ENCODE results near the gene WAPL.

The WAPL gene

DNA sequence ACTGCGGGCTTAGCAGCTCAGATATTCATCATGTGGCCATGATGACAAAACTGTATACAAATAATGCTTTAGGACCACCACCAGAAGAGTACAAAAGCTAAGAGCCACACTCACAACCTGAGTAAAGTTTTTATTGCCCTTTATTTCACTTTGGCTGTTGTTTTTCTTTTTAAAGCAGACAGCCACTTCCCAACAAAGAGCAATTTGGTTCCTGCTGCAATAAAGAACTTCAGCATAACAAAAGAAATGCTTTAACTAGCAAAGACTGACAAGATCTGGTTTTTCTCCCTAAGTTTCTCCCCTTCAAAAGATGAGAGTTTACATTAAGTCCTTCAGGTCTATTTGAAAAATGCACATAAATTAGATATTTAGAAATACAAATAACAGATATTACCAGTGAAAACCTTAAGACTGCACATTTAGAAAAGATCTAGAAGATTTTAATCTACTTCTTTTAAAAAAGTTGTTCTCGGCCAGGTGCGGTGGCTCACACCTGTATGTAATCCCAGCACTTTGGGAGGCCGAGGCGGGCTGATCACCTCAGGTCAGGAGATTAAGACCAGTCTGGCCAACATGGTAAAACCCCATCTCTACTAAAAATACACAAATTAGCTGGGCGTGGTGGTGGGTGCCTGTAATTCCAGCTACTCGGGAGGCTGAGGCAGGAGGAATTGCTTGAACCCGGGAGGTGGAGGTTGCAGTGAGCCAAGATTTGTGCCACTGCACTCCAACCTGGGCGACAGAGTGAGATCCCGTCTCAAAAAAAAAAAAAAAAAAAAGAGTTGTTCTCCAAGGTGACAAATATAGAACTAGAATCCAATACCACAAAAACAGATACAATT, 59.4 kb downstream of the WAPL start:
- DNase-seq, result no peak

DNA sequence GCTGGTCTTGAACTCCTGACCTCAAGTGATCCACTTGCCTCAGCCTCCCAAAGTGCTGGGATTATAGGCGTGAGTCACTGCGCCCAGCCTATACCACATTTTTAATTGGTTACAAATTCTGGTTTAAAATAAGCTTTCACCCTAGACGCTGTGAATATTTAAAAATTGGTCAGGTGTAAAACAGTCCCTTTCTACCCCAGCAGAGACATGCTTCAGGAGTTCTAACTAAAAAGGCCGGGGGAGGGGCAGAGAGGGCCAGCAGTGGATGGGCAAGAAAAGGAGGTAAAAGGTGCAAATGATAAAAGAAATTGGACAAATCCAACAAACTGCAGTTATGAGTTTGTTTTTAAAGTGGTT, 70.0 kb downstream of the WAPL start:
- no peak for DNase-seq

DNA sequence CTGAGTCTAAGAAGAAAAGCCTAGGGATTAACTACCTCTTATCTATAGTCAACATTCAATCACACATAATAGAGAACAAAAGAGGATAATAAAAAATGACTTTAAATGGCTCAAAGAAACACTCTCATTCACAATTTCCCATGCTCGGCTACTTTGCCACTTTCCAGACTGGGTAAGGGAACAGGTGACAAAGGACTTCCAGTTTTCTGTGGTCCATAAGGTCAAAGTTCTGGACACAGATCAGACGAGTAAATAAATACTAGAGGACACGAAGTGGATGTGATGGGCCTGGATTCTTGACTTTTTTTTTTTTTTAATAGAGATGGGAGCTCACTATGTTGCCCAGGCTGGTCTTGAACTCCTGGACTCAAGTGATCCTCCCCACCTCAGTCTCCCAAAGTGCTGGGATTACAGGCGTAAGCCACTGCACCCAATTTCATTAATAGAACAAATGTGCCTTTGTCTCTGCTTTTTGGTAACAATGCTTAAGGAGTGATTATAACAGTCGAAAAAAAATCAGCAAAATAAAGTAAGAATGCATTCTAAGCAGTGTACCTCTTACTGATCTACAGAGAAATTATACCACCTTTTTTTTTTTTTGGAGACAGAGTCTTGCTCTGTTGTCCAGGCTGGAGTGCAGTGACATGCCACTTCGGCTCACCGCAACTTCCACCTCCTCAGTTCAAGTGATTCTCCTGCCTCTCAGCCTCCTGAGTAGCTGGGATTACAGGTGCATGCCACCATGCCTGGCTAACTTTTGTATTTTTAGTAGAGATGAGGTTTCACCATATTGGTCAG, 70.6 kb downstream of the WAPL start:
- DNase-seq, result no peak

DNA sequence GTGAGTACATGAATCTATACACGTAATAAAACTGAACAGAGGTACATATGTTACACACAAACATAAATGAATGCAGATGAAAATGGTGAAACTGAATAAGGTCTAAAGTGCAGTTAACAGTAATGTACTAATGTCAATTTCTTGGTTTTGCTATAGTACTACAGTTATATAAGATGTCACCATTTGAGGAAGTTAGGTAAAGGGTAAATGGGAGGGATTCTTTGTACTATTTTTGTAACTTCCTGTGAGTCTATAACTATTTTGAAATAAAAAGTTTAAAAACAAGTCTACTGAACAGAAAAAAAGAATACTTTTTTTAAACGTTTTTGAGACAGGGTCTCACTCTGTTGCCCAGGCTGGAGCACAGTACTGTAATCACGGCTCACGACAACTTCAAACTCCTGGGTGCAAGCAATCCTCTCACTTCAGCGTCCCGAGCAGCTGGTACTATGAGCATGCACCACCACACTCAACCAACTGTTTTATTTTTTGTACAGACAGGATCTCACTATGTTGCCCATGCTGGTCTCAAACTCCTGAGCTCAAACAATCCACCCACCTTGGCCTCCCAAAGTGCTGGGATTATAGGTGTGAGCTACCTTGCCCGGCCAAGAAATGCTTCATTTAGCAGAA, 71.5 kb downstream of the WAPL start:
- DNase-seq, result peak; percentile 82 to 95

DNA sequence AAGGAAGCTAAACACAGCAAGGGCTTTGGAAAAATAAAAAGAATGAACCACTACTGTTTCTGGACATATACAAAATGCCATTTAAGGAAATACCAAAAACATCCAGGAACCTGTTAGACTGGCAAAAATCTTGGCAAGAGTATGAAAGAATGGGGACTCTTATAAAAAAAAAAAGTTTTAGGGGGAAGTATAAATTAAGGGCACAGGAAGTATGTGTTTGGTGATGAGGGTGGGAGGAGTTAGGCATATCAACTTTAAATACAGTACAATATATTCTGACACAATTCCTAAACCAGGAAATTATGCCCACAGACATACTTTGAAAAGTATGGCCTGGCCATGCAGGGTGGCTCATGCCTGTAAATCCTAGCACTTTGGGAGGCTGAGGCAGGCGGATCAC, 74.2 kb downstream of the WAPL start:
- DNase-seq, result peak; percentile 19 to 31

DNA sequence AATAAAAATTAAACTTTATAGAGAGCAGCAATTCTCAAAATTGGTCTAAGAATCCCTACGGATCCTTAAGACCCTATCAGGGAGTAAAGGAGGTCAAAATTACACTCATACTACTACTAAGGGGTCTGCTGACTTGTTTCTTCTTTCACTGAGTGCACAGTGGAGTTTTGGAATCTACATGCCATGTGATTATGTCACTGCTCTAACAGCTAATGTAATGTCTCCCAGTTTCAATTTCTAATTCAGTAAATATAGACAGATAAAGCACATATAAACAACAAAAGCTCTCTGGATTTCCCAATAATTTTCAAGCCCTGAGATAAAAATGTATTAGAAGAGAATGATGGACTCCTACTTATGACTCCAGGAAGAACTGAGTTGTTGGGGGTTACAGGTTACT, 74.6 kb downstream of the WAPL start:
- no peak for DNase-seq

DNA sequence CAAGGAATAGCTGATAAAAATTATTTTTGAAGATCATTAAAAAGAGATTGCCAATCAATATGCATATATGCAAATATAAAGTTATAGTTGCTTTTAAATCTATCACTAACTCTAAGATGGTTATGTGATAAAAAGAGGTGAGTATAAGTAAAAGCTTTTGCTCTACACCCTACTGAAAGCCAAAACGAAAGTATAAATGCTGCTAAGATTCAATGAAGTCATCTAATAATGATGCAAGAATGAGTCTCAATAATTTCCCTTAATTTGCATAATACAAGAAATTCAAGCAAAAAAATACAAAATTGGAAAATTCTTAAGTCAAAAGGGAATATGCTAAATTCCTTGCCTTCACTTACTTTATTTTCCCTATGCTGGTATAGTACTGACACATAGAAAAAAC, 75.2 kb downstream of the WAPL start:
- DNase-seq, result no peak

DNA sequence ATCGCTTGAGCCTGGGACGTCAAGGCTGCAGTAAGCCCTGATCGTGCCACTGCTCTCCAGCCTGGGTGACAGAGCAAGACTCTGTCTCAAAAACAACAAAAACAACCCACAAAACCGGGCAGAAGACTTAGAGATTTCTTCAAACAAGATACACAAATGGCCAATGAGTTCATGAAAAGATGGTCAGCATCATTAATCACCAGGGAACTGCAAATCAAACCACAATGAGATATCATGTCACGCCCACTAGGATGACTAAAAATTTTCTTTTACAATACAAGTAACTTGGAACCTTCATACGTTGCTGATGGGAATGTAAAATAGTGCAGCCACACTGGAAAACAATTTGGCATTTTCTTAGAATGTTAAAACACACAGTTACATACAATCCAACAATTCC, 77.7 kb downstream of the WAPL start:
- DNase-seq, result no peak

DNA sequence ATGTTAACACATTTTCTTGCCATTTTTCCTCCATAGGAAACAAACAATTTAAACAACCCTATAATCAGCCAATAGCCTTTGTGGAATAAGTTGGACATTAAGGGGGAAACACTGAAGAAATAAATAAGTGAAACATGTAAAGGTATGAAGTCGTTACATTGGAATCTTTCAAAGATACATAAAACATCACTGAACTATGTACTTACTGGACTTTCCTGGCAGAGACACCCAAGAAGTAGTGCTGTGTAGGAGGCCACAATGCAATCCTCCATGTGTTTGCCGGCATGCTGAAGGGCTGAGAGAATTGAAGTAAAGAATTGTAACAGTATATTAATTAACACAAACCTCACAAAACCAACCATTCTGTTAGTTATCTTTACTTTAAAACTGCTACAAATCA, 78.5 kb downstream of the WAPL start:
- no peak for DNase-seq

DNA sequence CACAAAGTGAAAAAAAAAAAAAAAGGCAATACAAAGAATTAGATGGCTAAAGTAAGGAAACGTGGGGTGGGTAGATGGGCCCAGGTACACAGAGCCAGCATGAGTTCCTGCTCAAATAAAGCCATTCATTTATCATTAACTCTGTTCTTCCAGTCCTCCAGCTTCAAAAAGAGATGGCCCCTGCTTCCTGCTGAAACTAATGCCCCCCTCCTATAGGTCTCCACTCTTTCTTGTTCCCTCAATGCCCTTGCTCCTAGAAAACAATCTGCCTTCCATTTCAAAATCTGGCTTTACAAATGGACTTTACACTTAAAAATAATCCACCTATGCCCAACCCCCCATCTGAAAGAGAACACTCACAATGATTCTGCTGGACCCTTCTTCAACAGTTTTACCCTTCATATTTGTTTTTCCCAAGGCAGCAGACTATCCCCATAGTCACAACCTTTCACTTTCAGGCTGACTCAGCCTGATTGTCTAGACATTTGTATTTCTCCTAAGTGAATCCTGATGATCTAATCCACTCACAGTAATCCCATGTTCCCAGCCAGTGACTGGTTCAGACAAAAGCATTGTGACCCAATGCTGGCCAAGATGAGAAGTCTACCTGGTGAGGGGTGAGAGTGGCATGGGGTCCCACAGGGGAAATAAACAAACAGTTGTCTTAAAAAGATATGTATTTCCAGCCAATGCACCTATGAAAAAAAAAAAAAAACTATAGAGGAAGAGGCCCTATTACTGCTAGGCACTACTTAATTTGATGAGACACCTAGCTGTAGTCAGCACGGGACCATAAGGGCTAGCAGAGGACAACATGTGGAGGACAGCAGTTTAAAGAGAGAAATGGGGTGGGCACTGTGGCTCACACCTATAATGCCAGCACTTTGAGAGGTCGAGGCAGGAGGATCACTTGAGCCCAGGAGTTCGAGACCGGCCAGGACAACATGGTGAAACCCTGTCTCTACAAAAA, 80.4 kb downstream of the WAPL start:
- DNase-seq, result no peak

DNA sequence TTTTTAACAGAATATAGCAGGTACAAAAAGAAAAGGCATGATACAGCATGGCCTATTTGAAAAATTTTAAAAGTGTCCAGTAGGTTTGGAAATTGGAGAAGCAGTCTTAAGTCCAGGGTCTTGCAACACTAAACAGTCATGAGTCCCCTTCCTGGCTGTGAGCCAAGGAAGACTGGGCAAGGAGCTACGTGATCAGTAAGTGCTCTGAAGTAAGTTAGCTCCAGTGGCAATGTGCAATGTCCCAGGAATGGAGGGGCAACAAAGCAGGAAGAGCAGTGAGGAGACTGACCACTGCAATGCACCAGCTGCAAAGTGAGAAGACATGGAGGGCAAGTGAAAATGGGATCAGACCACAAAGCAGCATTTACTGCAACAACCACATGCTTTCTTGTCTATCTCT, 82.0 kb downstream of the WAPL start:
- peak; percentile 60 to 63 for DNase-seq

DNA sequence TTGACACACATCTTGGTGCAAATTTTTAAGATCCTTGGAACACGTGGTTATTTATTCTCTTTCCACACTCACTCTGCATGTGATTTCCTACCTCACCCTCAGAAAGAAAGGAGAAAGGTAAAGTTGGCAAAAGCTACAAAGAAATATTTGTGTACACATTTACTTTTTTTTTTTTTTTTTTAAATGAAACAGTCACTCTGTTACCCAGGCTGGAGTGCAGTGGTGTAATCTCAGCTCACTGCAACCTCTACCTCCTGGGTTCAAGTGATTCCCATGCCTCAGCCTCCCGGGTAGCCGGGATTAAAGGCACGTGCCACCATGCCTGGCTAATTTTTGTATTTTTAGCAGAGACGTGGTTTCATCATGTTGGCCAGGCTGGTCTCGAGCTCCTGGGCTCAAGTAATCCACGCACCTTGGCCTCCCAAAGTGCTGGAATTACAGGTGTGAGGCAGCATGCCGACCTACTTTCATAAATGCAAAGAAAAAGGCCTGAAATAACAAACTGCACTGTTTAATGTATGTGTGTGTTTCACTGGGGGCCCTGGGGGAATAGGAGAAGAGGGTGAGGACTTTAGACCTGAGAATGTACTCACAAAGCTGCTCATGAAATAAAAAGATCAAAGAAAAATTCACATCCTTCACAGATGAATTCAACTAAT, 83.4 kb downstream of the WAPL start:
- DNase-seq, result no peak

DNA sequence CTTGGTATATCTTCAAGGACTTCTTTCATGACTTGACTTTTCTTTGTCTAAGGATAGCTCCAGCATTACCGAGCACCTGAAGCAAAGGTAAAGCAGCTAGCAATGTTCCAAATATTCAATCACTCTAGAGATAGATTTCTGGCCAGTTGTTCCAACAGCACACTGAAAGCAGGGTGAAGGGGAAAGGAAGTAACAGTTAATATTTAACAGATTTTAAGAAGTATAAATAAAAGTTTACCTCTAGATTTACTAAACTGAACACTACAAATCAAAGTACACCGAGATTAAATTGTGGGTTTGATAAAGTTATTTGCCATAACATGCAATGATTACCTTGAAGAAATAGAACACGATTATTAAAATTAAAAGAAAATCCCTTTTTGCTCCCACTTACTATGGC, 84.1 kb downstream of the WAPL start:
- no peak for DNase-seq

DNA sequence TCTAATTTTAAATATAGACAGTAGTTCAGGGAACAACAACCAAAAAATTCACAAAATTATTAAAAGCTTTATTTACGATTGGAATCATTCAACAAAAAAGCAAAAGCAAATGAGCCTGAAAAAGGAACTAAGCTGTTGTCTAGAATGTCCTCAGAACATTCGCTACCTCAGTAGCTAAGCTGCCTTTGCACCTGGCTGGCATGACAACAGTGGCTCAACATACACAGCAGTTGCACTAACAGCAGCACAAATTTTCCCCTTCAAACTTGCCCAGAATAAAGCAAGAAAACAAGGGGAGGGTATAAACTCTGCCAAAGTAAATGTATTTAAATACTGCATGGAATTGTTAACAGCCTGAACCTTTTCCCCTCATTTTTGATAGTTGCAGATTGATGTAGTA, 84.6 kb downstream of the WAPL start:
- no peak for DNase-seq

DNA sequence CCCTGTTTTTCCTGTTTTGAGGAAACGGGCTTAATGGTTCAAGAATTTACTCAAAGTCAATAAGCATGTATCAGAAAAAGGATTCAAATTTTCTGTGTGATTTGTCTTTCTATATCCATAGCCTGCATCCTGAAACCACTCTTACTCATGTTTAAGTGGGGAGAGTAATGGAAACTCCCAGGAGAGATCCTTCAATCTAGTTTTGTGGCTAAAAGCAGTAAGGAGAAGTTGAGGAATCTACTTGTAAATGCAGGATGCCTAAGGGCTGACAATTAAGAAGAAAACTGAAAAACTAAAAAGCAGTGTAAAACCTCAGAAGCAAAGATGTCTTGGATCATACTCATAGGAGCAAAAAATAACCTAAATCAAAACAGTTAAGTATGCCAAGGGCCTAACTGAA, 86.9 kb downstream of the WAPL start:
- DNase-seq, result no peak

DNA sequence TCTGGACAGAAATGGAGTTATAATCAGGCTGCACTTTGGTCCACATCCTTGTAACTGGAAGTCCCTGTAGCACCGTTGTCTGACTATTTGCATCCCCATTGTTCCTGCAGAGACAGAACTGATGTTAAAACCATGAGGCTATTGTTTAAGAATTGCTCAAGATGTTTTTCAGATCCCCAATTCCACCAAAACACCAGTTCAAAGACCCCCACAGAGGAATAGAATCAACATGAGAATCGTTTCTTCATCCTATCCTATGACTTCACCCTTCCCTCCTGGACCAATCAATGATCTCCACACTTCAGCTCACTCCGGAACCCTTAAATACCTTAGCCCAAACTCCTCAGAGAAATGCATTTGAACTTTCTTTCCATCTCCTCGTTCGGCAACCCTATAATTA, 97.9 kb downstream of the WAPL start:
- DNase-seq, result no peak

DNA sequence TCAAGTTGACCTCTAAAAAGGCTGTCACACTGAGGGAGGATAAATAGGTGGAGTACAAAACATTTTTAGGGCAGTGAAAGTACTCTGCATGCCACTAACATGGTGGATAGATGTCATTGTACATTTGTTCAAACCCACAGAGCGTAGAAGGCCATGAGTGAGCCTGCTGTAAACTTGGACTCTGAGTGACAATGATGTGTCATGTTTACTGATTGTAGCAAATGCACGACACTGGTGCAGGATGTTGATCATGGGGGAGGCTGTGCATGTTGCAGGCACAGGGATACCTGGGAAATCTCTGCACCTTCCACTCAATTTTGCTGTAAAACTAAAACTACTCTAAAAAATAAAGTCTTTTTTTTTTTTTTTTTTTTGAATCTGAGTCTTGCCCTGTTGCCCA, 102.5 kb downstream of the WAPL start:
- no peak for DNase-seq

DNA sequence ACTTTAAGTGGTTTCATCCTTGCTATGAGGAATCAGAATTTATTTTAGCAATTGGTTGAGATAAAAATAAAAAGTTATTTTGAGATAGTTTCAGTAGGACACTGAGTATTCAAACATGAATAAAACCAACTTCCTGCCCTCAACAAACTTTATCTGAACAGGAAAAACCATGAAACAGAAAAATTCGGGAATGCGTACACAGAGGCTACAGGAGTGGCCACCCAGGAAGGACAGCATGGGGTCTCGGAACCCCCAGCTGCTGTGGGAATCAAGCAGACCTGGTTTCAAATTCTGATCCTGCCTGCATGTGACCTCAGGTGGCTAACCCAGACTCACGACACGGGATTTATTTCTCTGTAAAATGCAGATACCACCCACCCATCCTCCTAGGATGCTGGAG, 106.0 kb downstream of the WAPL start:
- no peak for DNase-seq

DNA sequence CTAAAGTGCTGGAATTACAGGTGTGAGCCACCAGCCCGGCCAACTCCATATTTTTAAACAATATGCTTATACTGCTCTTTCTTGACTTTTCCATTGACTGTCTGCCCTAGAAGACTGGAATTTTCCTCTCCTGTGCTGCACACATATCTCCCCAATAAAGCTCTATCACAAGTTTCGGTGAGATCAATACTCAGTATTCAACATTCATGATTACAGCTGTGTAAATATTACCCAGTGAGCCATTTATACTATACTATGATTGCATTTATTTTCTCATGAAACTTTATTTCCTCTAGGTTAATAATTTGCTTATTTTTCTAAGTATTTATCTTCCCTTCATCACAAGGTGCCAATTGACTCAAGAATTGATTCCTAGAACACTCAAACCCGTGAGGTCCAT, 106.5 kb downstream of the WAPL start:
- DNase-seq, result no peak

DNA sequence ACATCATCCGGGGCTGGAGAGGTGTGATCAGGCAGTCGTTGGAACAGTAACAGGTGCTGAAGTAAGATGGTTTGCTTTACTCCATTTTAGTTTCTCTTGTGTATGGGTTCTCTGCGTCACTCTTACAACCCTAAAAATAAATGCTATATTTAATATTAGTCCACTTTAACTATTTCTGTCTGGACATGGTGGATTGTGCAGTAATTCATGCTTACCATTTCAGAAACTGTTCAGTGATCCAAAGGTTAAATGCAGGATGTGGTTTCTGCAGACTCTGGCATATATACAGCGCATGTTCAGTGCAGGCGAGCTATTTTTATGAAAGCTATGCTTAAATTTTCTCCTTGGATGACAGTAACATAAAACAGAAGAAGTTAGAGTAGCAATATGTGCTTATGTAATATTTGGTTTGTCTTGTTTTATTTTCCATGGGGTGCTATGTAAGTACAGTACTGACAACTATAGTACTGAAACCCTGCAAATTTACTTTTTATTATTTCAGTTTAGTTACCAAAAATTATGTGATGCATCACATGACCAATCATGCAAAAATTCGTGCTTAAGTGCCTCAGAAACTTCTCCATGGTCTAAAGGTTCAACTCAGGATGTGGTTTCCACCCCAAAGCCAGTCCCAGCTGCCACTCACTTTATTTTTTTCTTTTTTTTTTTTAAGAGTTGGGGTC, 108.4 kb downstream of the WAPL start:
- peak; percentile 85 to 87 for DNase-seq

DNA sequence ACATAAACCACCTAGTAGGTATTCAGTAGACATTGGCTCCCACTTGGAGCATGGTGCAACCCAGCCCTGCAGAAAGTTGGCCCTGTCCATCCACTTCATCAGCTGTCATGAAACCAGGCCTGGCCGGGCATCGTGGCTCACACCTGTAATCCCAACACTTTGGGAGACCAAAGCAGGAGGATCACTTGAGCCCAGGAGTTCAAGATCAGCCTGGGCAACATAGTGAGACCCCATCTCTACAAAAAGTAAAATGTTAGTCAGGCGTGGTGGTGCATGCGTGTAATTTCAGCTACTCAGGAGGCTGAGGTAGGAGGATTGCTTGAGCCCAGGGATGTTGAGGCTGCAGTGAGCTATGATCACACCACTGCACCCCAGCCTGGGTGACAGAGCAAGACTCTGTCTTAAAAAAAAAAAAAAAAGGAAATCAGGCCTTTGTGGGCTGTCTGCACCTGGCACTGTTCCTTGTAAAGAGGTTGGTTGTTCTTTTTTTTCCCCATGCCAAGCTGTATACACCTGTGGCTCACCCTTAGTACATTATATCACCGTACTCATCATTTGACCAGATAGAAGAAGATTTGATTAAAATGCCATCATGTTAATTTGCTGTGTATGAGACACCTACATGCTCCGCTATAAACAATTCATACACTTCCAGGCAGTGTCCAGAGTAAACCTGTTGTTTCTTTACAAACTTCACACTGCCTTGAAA, 109.6 kb downstream of the WAPL start:
- DNase-seq, result no peak

All from Kasumi-1 (cell line).